K562 (cell line): ENCODE data around the gene TTBK1. TPM values are rescaled to one million over a fixed set of nuclear protein-coding genes. Genes with fewer than 3 reads are reported as not detected.

ENCODE experiments used
- ATAC-seq: fragments of 200-7000 bp; cut with Tn5 transposase; 3 replicates; pipeline ENCODE4 v1.9.1; 2020; ENCODE audit warnings: moderate library complexity
- BruUV-seq: library from RNA; stranded (reverse); fragments of 400-500 nt; replicated peaks from 2 replicates; lab custom pipeline; 2021; lab: Mats Ljungman, UMichigan
- CTCF ChIA-PET: fragments of 300-600 bp; formaldehyde crosslinking; extraction: SDS; loops from one replicate; lab custom pipeline; 2021; ENCODE audit warnings: low intra/inter-chr PET ratio; lab: Yijun Ruan, JAX
- POLR2A ChIA-PET: fragments of 300-600, 350-650 bp; sonication (Branson Sonifier 250); formaldehyde crosslinking; extraction: SDS; loops from one replicate; lab custom pipeline; 2021; ENCODE audit warnings: antibody characterized with exemption, inconsistent platforms; lab: Yijun Ruan, JAX
- DNase-seq, 4 experiments: peaks; one replicate each; pipeline versions ENCODE4 v3.0.0 to v3.0.0-alpha.2; 2011 to 2018; ENCODE audit warnings: low spot score in 3 of 4, mixed read lengths in 3 of 4; ENCODE audit errors: extremely low read depth in 1 of 4
- FAIRE-seq: peaks from 2 replicates; lab custom pipeline; 2011; peaks lifted over from hg19 to GRCh38; lab: Jason Lieb, UNC
- H2AFZ ChIP-seq: 2 replicates; pipeline ENCODE4 v1.6.0; 2011; ENCODE audit warnings: low read depth, low read length, control low read depth, inconsistent platforms
- H3K27ac ChIP-seq: fragments of 200-600 bp; 3 replicates; pipeline ENCODE4 v1.8.0; 2011; ENCODE audit warnings: low read depth, mild to moderate bottlenecking, control low read depth, inconsistent platforms, low read length, moderate library complexity, mixed read lengths; ENCODE audit errors: extremely low read depth
- H3K27me3 ChIP-seq, 2 experiments: fragments of 300-600 bp in 1 of 2; 2 replicates in 1 of 2; 3 replicates in 1 of 2; pipeline versions ENCODE4 v1.6.0 to v1.8.0; 2011; ENCODE audit warnings: inconsistent platforms in 2 of 2, low read length in 2 of 2, mild to moderate bottlenecking in 1 of 2, mixed read lengths in 1 of 2, moderate library complexity in 1 of 2; ENCODE audit not compliant: control insufficient read depth in 2 of 2, insufficient read depth in 2 of 2
- H3K36me3 ChIP-seq: fragments of 300-600 bp; 3 replicates; pipeline ENCODE4 v1.8.0; 2011; ENCODE audit warnings: mild to moderate bottlenecking, low read length, inconsistent platforms; ENCODE audit not compliant: control insufficient read depth, insufficient read depth
- H3K4me1 ChIP-seq, 2 experiments: fragments of 200-600 bp in 1 of 2; replicated peaks in 1 of 2; 2 replicates in 1 of 2; 3 replicates in 1 of 2; pipeline versions ENCODE4 v1.5.1 to v1.8.0; 2011; ENCODE audit warnings: inconsistent platforms in 2 of 2, low read length in 2 of 2, mild to moderate bottlenecking in 1 of 2, mixed read lengths in 1 of 2, moderate library complexity in 1 of 2; ENCODE audit not compliant: control insufficient read depth in 2 of 2, insufficient read depth in 2 of 2
- H3K4me2 ChIP-seq: 2 replicates; pipeline ENCODE4 v1.6.1; 2011; ENCODE audit warnings: low read length, control low read depth, inconsistent platforms, mixed read lengths; ENCODE audit not compliant: insufficient read depth
- H3K4me3 ChIP-seq: fragments of 200-600 bp; sonication (generic), shearing (Covaris generic); 2 replicates; pipeline ENCODE4 v1.5.1; 2016; ENCODE audit warnings: control low read depth, inconsistent platforms
- H3K79me2 ChIP-seq: fragments of 200-600 bp; 3 replicates; pipeline ENCODE4 v1.8.0; 2011; ENCODE audit warnings: low read length, inconsistent platforms; ENCODE audit not compliant: control insufficient read depth, insufficient read depth
- H3K9ac ChIP-seq, 2 experiments: 2 replicates each; pipeline versions ENCODE4 v1.6.0 to v1.6.1; 2011; ENCODE audit warnings: low read depth in 2 of 2, low read length in 2 of 2, control low read depth in 1 of 2, inconsistent platforms in 1 of 2, mild to moderate bottlenecking in 1 of 2, mixed read lengths in 1 of 2; ENCODE audit not compliant: insufficient read depth in 1 of 2
- H3K9me1 ChIP-seq: one replicate; pipeline ENCODE4 v1.6.0; 2011; ENCODE audit warnings: inconsistent platforms, mild to moderate bottlenecking, low read length, moderate library complexity; ENCODE audit not compliant: control insufficient read depth, insufficient read depth
- H3K9me3 ChIP-seq: replicated peaks from 2 replicates; pipeline ENCODE4 v1.5.1; 2011; ENCODE audit warnings: low read depth, low read length, inconsistent platforms; ENCODE audit not compliant: control insufficient read depth, insufficient read depth
- H4K20me1 ChIP-seq: replicated peaks from 2 replicates; pipeline ENCODE4 v1.6.1; 2011; ENCODE audit warnings: low read length, inconsistent platforms, mixed read lengths; ENCODE audit not compliant: control insufficient read depth, insufficient read depth
- CHD1 ChIP-seq: fragments of 200-600 bp; sonication (generic); IDR thresholded peaks from one replicate; pipeline ENCODE4 v1.6.1; 2012; ENCODE audit warnings: mild to moderate bottlenecking, moderate library complexity, low read length, inconsistent platforms
- EP300 ChIP-seq: IDR thresholded peaks from 2 replicates; pipeline ENCODE4 v1.6.1; 2012; ENCODE audit warnings: low read length, improper control_type of control experiment
- FOSL1 ChIP-seq: fragments of 200-800 bp; sonication (Bioruptor generic); conservative IDR thresholded peaks from 2 replicates; pipeline ENCODE4 v1.6.1; 2016; ENCODE audit warnings: missing genetic modification characterization, missing compliant biosample characterization
- HMGN3 ChIP-seq: IDR thresholded peaks from 2 replicates; pipeline ENCODE4 v1.6.1; 2011; ENCODE audit warnings: borderline replicate concordance, low read depth, mild to moderate bottlenecking, mixed read lengths, low read length; ENCODE audit not compliant: insufficient read length; ENCODE audit errors: extremely low read depth
- KDM4B ChIP-seq, 2 experiments: fragments of 450-650 bp in 1 of 2; sonication (generic) in 1 of 2; IDR thresholded peaks; 2 replicates each; pipeline ENCODE4 v1.6.1; 2016 to 2017; ENCODE audit warnings: borderline replicate concordance in 2 of 2, antibody characterized with exemption in 1 of 2, low read depth in 1 of 2, mild to moderate bottlenecking in 1 of 2
- PATZ1 ChIP-seq: fragments of 250-450 bp; sonication (Bioruptor Pico); IDR thresholded peaks from 2 replicates; pipeline ENCODE4 v1.5.0; 2020; ENCODE audit warnings: mild to moderate bottlenecking, borderline replicate concordance
- RAD21 ChIP-seq, 2 experiments: fragments of 250-450 bp in 1 of 2; fragments of 450-650 bp in 1 of 2; sonication (Bioruptor Pico) in 1 of 2; formaldehyde crosslinking in 1 of 2; IDR thresholded peaks in 1 of 2; conservative IDR thresholded peaks in 1 of 2; 2 replicates each; pipeline versions ENCODE4 v1.4.0 to v1.8.0; 2020 to 2022; ENCODE audit warnings: mild to moderate bottlenecking in 2 of 2, moderate library complexity in 1 of 2
- USF1 ChIP-seq: sonication (generic); formaldehyde crosslinking; IDR thresholded peaks from 2 replicates; pipeline ENCODE4 v1.9.0; 2022; ENCODE audit warnings: mild to moderate bottlenecking, missing genetic modification reagents
- ZBTB7A ChIP-seq: IDR thresholded peaks from 2 replicates; pipeline ENCODE4 v1.6.1; 2011; ENCODE audit warnings: low read depth, mild to moderate bottlenecking, low read length, moderate library complexity, borderline replicate concordance; ENCODE audit not compliant: control insufficient read depth
- ZNF436 ChIP-seq: fragments of 250-450, 450-650 bp; sonication (Bioruptor Pico); formaldehyde crosslinking; IDR thresholded peaks from 2 replicates; pipeline ENCODE4 v1.7.0; 2020; ENCODE audit warnings: mild to moderate bottlenecking
- ZNF75A ChIP-seq: fragments of 450-650 bp; formaldehyde crosslinking; IDR thresholded peaks from 2 replicates; pipeline ENCODE4 v1.4.0; 2020; ENCODE audit warnings: mild to moderate bottlenecking
- WGBS: fragments of 100-300 bp; shearing (Covaris generic); methylation state at CpG from one replicate; pipeline ENCODE4 v1.1.6; 2016; ENCODE audit warnings: low coverage, mixed read lengths; ENCODE audit not compliant: insufficient coverage; ENCODE audit errors: missing lambda C conversion rate; 5-methylcytosine and 5-hydroxymethylcytosine counted together
- in situ Hi-C: fragments of 300-500 bp; cut with MboI; formaldehyde crosslinking; loops from 4 replicates; pipeline ENCODE4 v1.15.0; 2018; ENCODE audit warnings: inconsistent platforms, mixed read lengths
- intact Hi-C: fragments of 100-400 bp; cut with micrococcal nuclease; formaldehyde crosslinking; loops from 2 replicates; pipeline ENCODE4 v1.14.2; 2022
- polyA plus RNA-seq, 8 experiments: library from polyadenylated mRNA; depleted of rRNA in 4 of 8; stranded (reverse) in 5 of 8; unstranded in 3 of 8; fragments of >200 nt; fragmentation: Nextera tagmentation in 2 of 8; fragmentation: Illumina TruSeq in 1 of 8; extraction: Ambion mirVana in 2 of 8; extraction: Trizol in 1 of 8; gene quantifications; 2 replicates each; pipeline versions ENCODE4 v1.2.1 to v1.2.3, GENCODE V29; 2011 to 2014; ENCODE audit warnings: inconsistent platforms in 1 of 8, missing spikeins in 1 of 8
- total RNA-seq, 7 experiments: library from RNA; depleted of rRNA in 6 of 7; stranded (reverse); fragments of >200 nt in 6 of 7; fragmentation: Illumina TruSeq in 2 of 7; extraction: Trizol in 2 of 7; gene quantifications; 2 replicates each; pipeline versions ENCODE4 v1.2.1 to v1.2.3, GENCODE V29; 2011 to 2021; ENCODE audit warnings: low replicate concordance in 1 of 7

TTBK1 gene
- total and polyA plus RNA-seq, 9 of the 15 experiments (the other 6 are each of a cell fraction or from before 2014, with no cell fraction given): not detected

GRCh38 chr6:43283514-43283901 lies 40.2 kb downstream of the TTBK1 start:
- Histone ChIP-seq H3K9me3 (no peaks in the 10 kb centered on the region), H4K20me1 (0 out of 2 replicates have a peak, but pooled peaks cover 4% of the 10 kb centered on the region), H3K9me1 (no peaks in the 10 kb centered on the region), H3K79me2 (no peaks in the 10 kb centered on the region), H2AFZ (no peak overlapping the region), H3K27ac (no peak overlapping the region), H3K9ac (no peak overlapping the region), H3K36me3 (no peaks in the 10 kb centered on the region), H3K4me3 (no peak overlapping the region), H3K27me3 (peaks cover 43 to 89% of the 10 kb centered on the region in 2 experiments), H3K4me2 (no peak overlapping the region), H3K4me1 (peaks cover 0 to 24% of the 10 kb centered on the region in 2 experiments; a peak in 2 of 5 replicates)
- FAIRE-seq (no peak), DNase-seq (no peak), ATAC-seq (no peak)
- ChIA-PET POLR2A (no interaction called here), CTCF (interaction anchor here (0.6 kb wide), 1 partner anchor 49 kb away, joined by 3 read pairs; no protein-coding TSS in a partner anchor)
- TF ChIP-seq ZBTB7A: peak; percentile 29; the same call in 1 of the 2 replicates
- no peak for TF ChIP-seq HMGN3
- no peak for TF ChIP-seq RAD21 (CRISPR knock-in tag; conservative IDR thresholded peaks at IDR 0.05 in 1 of 2, IDR thresholded peaks at IDR 0.05 in 1 of 2)
- no peak for TF ChIP-seq ZNF75A (CRISPR knock-in tag)
- in situ Hi-C loops: no loop called here
- no TSS peak for BruUV-seq
- WGBS: 7% methylated on average over 18 of the region's 18 CpGs
- intact Hi-C loops: no loop called here

- no peak overlapping the region for H3K9ac ChIP-seq
- H3K4me2 ChIP-seq: no peak overlapping the region
- DNase-seq (no peak), ATAC-seq (no peak), FAIRE-seq (no peak)
- no peaks in the 10 kb centered on the region for H3K9me3 ChIP-seq
- H3K9me1 ChIP-seq: no peaks in the 10 kb centered on the region
- no TSS peak for BruUV-seq
- H3K4me1 ChIP-seq: peaks cover 0 to 24% of the 10 kb centered on the region in 2 experiments; a peak in 2 of 5 replicates
- H2AFZ ChIP-seq: no peak overlapping the region
- WGBS: 20% methylated on average over 25 of the region's 27 CpGs
- POLR2A ChIA-PET: no interaction called here
- 0 out of 2 replicates have a peak, but pooled peaks cover 4% of the 10 kb centered on the region for H4K20me1 ChIP-seq
- no peaks in the 10 kb centered on the region for H3K36me3 ChIP-seq
- H3K79me2 ChIP-seq: no peaks in the 10 kb centered on the region
- H3K27me3 ChIP-seq: peaks cover 44 to 85% of the 10 kb centered on the region in 2 experiments
- intact Hi-C loops (no loop called here), in situ Hi-C loops (no loop called here)
- H3K27ac ChIP-seq: no peak overlapping the region
- H3K4me3 ChIP-seq: no peak overlapping the region
- CTCF ChIA-PET: no interaction called here
- TF ChIP-seq USF1 (CRISPR knock-in tag) (no peak), KDM4B (IDR thresholded peaks at IDR 0.05; ENCODE audit: borderline replicate concordance in 2 of 2, low read depth in 1 of 2) (no peak), ZNF436 (no peak), FOSL1 (no peak), ZNF75A (CRISPR knock-in tag) (no peak), CHD1 (no peak), PATZ1 (CRISPR knock-in tag) (no peak), EP300 (no peak)
Measured at GRCh38 chr6:43283905-43284304, 40.6 kb downstream of the TTBK1 start.
